IPS-NIHi11 (cell line): ENCODE results near the gene ATP2A1.
A peak's percentile ranks its signal among the peaks of the same experiment; 100 is the strongest.
"Not testable (repeated sequence)": the region's sequence is repeated elsewhere in the genome, so short reads cannot be mapped to it uniquely, and the experiment has no call there.

Source experiments
- DNase-seq: peaks from one replicate; pipeline ENCODE4 v3.0.0; 2012; ENCODE audit warnings: mixed read lengths, low spot score

The ATP2A1 gene

DNA sequence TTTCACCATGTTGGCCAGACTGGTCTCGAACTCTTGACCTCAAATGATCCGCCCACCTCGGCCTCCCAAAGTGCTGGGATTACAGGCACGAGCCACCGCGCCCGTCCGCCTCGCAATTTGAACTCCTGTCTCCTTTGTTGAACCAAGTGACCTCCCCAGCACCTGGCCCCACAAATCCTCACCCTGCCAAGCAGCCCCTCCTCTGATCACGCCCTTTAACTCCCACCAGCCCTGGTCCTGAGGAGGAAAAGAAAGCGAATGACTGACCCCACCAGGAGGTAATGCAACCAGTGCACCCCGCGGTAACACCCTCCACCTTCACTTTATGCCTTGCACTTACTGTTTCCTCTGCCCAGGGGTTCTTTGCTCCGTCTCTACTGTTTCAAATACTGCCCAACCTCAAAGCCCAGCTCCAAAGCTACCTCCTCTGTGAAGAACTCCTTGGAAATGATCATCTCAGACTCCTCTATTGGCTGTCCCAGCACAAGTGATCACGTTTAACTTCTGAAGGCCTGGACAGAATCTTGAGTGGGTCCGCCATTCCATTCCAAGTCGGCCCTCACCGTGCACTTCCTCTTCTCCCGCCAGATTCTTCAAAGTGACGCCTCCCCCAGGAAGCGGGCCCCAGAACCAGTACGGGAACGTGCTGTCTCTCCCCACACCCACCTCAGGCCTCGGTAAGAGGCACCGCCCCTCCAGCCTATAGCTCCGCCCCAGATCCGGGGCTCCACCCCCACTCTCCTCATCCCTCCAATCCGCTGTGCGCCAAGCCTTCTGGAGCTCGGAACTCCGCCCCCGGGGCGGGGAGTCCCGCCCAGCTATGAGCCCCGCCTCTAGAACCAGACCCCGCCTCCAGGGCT lies 57.9 kb downstream of the ATP2A1 start:
- peak; percentile 96 for DNase-seq

DNA sequence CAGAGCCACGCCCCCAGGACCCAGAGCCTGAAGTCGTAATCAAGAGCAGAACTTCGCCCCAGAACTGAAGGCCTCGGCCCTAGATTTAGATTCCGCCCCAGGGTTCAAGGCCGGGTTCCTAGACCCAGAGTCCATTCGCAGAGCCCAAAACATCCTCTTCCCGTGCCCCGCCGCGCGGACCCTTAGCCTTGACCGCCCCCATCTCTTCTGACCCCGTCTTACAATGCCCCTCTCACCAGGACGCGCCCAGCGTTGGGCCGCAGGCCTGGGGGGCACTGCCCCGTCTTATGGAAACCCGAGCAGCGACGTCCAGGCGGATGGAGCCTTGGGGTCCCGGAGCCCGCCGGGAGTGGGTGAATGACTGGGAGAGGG lies 58.5 kb downstream of the ATP2A1 start:
- peak; percentile 17 for DNase-seq

DNA sequence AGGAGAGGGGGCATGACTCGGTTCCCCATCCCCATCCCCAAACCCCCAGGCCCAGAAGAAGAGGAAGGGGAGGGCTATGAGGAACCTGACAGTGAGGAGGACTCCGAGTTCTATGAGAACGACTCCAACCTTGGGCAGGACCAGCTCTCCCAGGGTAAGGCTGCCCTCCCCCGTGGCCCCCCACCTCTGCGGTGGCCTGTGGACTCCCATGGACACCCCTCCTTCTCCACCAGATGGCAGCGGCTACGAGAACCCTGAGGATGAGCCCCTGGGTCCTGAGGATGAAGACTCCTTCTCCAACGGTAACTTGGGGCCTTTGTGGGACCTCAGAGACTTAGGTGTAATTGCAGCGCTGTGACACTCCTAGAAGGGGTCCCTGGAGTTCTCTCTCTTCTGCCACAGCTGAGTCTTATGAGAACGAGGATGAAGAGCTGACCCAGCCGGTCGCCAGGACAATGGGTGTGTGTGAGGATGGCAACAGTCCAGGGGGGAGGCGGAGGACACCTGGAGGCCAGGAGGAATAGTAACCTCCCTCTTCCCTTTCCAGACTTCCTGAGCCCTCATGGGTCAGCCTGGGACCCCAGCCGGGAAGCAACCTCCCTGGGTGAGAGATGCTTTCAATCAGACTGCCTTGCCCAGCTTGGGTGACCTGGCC lies 59.1 kb downstream of the ATP2A1 start:
- DNase-seq, result peak; percentile 22

DNA sequence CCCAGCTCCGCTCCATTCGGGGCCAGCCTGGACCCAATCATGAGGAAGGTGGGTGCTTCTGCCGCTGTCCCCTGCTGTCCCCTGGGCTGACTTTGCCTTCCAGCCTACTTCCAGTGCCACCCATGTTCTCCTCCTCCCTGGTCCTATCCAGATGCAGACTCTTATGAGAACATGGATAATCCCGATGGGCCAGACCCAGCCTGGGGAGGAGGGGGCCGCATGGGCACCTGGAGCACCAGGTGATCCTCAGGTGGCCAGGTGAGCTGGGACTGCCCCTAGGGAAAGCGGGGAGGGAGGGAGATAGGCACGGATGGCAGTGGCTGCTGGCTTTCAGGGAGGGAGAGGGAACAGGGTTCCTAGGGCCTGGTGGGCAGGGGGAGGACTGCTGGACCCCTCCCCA lies 60.4 kb downstream of the ATP2A1 start:
- DNase-seq, result no peak

DNA sequence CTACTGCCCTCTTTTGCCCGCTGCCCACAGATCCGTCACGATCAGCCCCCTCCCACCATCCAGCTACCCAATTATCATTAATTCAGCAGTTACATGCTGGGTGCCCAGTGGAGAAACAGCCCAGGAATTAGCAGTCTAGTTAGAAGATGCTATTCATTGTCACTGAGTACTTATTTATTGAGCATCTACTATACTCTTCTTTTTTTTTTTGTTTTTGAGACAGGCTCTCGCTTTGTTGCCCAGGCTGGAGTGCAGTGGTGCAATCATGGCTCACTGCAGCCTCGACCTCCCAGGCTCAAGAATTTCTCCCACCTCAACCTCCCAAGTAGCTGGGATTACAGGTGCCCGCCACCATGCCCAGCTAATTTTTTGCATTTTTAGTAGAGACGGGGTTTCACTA lies 61.5 kb downstream of the ATP2A1 start:
- DNase-seq, result not testable (repeated sequence)

DNA sequence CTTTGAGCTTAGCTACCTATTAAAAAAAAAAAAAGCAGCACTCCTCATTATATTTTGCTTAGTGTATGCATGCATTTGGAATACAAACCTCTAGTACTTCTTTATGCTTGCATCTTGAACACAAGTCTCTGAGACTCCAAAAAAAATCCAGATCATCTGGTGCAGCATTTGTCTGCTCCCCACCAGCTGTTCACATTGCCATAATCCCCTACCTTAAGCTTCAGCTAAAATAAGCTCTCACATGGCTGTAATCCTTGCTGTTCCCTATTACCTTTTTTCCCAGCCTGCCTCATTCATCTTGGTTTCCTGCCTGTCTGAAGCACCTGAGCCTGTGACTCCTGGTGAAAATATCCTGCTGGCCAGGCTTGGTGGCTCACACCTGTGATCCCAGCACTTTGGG lies 65.0 kb downstream of the ATP2A1 start:
- no peak for DNase-seq

DNA sequence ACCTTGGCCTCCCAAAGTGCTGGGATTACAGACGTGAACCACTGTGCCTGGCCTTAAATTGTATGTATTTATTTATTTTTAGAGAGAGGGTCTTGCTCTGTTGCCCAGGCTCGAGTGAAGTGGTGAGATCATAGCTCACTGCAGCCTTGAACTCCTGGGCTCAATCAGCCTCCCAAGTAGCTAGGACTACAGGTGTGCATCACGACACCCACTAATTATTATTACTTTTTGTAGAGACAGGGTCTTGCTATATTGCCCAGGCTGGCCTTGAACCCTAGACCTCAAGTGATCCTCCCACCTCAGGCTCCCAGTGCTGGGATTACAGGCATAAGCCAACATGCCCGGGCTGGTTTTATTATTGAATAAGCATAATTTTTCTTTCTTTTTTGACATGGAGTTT lies 68.4 kb downstream of the ATP2A1 start:
- DNase-seq, result no peak

DNA sequence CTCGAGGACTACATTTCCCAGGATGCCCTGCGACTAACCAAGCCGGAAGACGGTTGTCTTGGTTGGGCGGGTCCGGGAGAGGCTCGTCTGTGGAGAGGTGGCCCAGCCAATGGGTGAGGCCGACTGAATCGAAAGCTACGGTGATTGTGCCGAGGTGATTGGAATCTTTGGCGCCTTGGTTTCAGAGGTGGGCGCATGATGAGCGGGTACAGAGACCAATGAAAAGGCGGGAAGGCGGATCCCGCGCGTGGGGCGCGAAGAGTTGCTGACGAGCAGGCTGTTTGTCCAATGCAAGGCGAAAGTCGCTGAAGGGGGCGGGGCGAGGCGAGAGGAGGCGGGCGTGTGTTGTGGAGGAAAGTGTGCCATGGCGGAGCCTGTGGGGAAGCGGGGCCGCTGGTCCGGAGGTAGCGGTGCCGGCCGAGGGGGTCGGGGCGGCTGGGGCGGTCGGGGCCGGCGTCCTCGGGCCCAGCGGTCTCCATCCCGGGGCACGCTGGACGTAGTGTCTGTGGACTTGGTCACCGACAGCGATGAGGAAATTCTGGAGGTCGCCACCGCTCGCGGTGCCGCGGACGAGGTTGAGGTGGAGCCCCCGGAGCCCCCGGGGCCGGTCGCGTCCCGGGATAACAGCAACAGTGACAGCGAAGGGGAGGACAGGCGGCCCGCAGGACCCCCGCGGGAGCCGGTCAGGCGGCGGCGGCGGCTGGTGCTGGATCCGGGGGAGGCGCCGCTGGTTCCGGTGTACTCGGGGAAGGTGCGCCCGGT lies 72.5 kb downstream of the ATP2A1 start, which contains the start of gene NFATC2IP:
Gene NFATC2IP (plus strand): TSS at position 290 of the 762 bp plus-strand sequence. CDS start 75 bp downstream, at position 365.
- peak; percentile 99 for DNase-seq

DNA sequence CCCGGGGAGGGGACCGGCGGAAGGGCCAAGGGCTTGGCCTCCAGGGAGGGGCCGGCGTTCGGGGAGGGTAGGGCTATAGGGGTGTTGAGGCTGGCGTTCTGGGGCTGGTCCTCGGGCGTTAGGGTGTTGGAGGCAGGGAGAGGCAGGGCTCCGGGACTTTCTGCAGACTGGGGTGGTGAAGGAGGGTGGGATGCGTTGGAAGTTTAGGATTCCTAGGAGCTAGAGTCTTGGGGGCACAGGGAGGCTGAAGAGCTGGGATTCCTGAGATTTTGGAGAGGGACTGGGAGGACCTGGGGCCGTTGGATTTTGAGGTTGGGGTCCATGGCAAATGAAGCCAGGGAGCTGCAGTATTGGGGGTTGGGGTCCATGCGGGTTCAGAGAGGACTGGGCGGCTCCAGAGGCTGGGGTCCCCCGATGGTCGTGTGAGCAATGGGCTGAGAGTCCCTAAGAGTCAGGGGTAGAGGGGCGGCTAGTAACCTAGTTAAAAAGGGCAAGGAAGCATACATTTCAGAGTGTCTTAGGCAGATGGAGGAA lies 73.2 kb downstream of the ATP2A1 start:
- DNase-seq, result no peak
